ENCODE results near the gene ADAMTSL5.
"Not testable (repeated sequence)": the region's sequence is repeated elsewhere in the genome, so short reads cannot be mapped to it uniquely, and the experiment has no call there.

ADAMTSL5 gene

GRCh38 chr19:1528596-1529429, 16.0 kb upstream of the ADAMTSL5 start:
- no peak for DNase-seq

DNA sequence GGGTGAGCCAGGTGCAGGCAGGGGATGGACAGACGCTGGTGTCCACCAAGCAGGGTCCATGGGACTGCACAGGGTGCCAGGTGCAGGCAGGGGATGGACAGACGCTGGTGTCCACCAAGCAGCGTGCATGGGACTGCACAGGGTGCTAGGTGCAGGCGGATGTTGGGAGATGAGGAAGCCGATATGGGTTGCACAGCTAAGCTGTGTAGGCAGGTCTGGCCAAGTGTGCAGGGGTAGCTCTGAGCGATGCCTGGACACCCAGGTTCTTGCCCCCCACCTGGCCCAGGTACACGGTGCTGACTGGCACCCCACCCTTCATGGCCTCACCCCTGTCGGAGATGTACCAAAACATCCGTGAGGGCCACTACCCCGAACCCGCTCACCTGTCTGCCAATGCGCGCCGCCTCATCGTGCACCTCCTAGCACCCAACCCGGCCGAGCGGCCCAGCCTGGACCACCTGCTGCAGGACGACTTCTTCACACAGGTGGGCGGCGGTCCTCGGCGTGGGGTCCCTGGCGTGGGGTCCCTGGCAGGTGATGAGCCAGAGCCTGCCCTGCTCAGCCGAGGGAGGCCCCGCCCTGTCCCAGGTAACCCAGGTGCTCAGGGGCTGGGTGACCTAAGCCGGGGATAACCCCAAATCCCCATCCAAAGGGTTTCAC, 15.0 kb upstream of the ADAMTSL5 start:
- DNase-seq = no peak

- no peak for DNase-seq
These were observed 14.3 kb upstream of the ADAMTSL5 start for GRCh38 chr19:1526979-1527649.

GRCh38 chr19:1526066-1526778, 13.4 kb upstream of the ADAMTSL5 start:
- DNase-seq = no peak

DNA sequence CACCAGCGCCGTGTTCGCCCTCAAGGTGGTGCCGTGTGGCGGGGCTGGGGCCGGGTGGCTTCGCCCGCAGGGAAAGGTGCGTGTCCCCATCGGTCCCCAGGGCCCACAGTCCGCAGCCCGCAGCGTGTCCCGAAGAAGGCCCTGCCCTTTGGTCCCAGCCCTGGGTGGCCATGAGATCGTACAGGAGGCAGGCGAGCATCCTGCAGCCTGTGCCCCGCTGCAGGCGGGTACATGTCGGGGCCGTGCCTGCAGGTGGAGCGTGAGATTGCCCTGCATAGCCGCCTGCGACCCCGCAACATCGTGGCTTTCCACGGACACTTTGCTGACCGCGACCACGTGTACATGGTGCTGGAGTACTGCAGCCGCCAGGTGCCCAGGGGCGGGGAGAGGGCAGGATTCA, 12.5 kb upstream of the ADAMTSL5 start:
- no peak for DNase-seq

GRCh38 chr19:1524972-1525325, 12.1 kb upstream of the ADAMTSL5 start:
- DNase-seq = no peak

DNA sequence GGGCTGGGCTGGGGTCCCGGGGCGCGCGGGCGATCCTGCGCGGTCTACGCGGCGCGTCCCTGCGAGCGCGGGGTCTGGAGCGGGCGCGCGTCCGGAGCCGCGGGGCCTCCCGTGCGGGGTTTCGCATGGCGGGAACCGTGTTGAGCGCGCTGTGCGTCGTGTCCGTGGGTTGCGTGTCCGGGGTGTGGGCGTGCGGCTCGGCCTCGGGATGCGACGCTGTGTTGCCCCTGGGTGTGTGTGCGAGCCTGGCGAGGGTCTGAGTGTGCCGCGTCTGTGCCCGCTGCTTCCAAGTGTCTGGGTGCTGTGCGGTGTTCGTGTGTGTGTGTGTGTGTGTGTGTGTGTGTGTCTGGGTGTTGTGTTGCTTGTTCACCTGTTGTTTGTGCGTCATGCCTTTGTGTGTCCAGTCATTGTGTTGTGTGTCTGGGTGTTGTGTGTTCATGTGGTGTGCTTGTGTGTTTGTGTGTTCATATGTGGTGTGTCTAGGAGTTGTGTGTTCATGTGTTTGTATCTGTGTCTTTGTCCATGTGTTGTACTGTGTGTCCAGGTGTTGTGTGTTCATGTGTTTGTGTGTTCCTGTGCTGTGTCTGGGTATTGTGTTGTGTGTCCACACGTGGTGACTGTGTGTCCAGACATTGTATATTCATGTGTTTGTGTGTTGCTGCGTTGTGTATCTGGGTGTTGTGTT, 11.6 kb upstream of the ADAMTSL5 start:
- DNase-seq = no peak

- no peak for DNase-seq
These were observed 10.8 kb upstream of the ADAMTSL5 start, which contains the start of gene PLK5 for GRCh38 chr19:1523412-1524286. PLK5 (plus strand) TSS chr19:1524077; CDS start chr19:1526997, 2,920 bp downstream.

DNA sequence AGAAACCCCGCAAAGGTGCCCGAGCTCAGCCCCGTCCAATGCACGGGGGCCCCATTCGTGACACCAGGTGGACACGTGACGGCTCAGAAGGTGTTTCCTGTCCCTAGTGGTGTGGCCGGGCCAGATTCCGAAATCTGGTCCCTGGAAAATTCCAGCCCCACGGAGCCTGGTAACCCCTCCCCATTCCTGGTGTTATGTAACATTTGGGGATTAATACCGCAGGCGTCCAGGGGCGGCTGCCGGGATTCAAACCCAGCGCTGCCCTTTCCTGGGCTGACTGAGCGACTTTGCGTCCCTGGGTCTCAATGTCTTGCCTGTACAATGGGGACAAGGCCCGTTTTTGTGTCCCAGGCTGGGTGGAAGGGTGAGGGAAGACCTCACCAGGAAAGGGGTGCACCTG, 10.0 kb upstream of the ADAMTSL5 start:
- DNase-seq = no peak

GRCh38 chr19:1522061-1522460, 9.2 kb upstream of the ADAMTSL5 start:
- no peak for DNase-seq

DNA sequence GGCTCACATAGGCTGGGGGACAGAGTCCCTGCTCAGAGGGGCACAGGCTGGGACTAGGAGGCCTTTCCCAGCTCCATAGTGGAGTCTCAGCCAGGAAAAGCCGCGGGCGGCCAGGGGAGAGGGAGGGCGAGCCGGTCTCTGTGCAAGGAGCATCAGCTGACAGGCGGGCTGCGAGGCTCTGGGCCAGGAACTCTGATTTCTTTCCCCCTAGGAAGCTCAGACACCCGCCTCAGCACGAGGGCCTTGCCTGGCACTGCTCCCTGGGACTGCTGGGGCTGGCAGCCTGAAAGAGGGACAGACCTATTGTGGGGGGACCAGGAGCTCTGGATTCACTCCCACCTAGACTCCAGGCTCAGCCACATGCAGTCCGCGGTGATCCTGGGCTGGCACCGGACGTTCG, 8.8 kb upstream of the ADAMTSL5 start:
- DNase-seq = no peak

DNA sequence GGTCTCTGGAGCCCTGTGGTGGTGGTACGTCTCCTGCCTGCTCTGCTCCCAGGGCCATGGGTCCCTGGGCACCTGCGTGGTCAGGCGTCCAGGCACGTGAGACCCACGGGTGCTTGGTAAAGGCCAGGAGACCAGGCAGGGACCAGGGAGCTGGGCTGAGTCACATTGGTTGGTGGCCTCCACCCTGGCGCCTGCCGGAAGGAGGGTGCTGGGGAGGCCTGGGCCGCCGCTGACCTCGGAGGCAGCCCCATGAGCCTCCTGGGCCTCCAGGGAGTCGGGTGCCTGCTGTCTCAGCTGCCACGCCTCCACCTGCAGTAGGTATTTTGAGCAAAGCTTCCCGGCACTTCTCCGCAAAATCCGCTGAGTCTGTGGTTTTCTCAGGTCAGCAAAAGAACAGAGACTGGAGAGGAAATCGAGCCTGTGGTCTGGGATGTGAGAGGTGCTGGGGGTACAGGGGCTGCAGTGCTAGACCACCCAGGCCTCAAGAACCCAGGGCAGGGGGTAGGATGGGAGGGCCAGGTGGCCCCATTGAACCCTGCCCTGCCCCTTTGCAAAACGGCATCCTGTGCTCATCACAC, 7.5 kb upstream of the ADAMTSL5 start:
- DNase-seq = no peak

DNA sequence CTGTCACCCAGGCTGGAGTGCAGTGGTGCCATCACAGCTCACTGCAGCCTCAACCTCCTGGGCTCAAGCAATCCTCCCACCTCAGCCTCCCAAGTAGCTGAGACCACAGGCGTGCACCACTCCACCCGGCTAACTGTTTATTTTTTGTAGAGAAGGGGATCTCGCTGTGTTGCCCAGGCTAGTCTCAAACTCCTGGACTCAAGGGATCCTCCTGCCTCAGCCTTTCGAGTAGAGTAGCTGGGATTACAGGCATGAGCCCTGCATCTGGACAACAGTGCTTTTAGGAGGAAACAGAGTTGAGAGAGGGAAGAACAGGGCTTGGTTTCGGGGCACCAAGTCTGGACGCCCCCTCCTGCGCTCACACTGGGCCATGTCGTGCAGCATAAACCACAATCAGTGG, 7.0 kb upstream of the ADAMTSL5 start:
- not testable (repeated sequence) for DNase-seq

- no peak for DNase-seq
These were observed 5.7 kb upstream of the ADAMTSL5 start for GRCh38 chr19:1518471-1518870.

DNA sequence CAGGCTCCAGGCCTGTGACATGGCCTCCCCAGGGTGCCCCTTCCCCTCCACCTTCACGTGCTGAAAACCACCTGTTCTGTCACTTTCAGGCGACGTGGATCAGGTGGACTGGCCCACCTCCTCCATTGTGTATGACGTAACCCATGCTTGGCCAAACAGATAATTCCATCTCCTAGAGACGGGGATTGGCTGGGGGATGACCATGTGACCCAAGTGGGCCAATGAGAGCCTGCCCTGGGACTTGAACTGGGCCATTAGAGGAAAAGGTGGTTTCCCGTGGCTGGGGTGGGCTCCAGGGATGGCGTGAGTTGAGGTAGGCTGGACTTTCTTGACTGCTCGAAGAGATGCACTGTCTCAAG, 3.6 kb upstream of the ADAMTSL5 start:
- DNase-seq = no peak

DNA sequence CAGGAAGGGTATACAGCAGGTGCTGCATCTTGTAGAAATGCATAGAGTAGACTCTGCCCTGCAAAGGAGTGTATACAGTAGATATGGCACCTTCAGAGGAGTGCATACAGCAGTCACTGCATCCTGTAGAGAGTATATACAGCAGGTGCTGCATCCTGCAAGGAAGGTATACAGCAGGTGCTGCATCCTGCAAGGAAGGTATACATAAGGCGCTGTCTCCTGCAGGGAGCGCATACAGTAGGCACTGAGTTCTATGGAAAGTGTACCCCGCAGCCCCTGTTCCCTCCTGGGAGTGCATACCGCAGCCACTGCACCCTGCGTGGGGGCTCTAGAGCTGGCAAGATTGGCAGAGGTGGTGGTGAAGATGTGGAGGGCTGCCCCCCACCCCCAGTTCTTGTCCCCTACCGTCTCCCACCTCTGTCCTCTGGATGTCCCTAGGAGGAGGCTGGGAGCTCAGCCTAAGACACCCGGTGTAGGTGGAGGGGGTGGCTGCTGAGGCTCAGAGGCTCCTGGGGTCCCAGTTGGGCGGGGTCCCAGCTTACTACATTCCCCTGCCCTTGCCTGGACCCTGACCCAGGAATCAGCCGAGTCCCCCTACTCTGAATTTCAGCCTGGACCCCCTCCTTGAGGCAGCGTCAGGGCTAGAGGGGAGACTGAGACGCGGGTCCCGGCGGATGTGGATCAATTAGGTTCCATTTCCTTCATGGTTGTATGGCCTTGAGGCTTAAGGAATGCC, 2.3 kb upstream of the ADAMTSL5 start:
- no peak for DNase-seq

DNA sequence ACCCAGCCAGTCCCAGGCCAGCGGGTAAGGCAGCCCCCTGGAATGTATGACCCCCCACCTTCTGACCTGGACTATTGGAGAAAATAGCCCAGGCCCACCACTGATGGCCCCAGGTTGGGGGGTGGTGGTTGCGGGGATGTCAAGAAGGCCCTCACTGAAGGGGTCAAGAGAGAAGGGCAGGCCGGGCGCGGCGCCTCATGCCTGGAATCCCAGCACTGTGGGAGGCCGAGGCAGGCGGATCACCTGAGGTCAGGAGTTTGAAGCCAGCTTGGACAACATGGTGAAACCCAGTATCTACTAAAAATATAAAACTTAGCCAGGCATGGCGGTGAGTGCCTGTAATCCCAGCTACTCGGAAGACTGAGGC, 1.5 kb upstream of the ADAMTSL5 start:
- DNase-seq = no peak

- no peak for DNase-seq
These were observed 878 bp upstream of the ADAMTSL5 start for GRCh38 chr19:1513499-1514294.

Measured in NCI-H1105 treated with DMSO at 0.1 percent for 48 hours (cell line).